ENCODE results near the gene BRCA1.
"Not testable (repeated sequence)": the region's sequence is repeated elsewhere in the genome, so short reads cannot be mapped to it uniquely, and the experiment has no call there.

Gene BRCA1

GRCh38 chr17:43069368-43069898 is 55.7 kb downstream of the BRCA1 start:
- no peak for DNase-seq (ENCODE audit: low spot score)

DNA sequence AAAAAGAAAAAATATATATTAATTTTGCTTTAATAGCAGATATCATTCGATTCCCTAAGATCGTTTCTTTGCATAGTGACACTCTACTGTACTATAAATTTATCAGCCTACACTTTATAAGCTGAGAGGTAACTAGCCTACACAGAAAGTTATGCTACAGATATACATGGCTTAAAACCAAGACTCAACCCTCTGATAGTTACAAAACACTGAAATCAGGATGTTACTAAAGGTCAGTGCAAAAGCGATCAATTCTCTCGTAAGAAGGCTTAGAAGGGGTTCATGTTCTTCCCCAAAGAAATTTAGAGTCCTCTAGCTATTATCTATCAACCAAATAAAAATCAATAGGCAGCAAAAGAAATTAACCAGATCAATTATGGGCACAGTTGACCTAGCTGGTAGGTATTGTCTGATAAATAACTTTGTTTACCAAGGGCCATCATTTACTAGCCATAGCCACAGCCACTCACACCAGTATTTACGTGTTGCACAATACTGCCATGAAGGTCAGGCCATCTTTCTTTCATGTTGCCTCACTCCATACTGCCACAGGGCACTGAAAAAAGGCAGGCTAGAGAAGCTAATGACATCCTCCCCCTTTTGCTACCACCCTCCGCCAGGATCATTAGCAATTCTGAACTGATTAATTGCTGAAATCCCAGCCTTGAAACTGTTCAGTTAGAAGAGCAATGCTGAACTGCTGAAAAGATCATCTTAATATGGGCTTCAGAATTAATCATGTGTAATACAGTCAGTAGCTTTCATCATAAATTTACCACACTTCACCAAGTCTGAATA is 56.4 kb downstream of the BRCA1 start:
- DNase-seq (ENCODE audit: low spot score): no peak

- DNase-seq (ENCODE audit: low spot score): no peak
These were observed 62.1 kb downstream of the BRCA1 start for GRCh38 chr17:43062984-43063638.

DNA sequence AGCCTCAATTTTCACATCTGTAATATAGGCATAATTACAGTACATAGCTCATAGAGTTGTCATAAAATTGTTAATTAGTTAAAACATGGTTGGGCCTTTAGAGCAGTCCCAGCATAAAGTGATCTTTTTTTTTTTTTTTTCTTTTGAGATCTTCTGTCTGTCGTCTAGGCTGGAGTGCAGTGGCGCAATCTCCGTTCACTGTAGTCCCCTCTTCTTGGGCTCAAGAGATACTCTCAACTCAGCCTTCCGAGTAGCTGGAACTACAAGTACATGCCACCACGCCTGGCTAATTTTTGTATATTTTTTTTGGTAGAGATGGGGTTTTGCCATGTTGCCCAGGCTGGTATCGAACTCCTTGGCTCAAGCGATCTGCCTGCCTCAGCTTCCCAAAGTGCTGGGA is 69.1 kb downstream of the BRCA1 start:
- DNase-seq (ENCODE audit: low spot score): no peak

- not testable (repeated sequence) for DNase-seq (ENCODE audit: low spot score)
These were observed 72.2 kb downstream of the BRCA1 start for GRCh38 chr17:43053008-43053407.

DNA sequence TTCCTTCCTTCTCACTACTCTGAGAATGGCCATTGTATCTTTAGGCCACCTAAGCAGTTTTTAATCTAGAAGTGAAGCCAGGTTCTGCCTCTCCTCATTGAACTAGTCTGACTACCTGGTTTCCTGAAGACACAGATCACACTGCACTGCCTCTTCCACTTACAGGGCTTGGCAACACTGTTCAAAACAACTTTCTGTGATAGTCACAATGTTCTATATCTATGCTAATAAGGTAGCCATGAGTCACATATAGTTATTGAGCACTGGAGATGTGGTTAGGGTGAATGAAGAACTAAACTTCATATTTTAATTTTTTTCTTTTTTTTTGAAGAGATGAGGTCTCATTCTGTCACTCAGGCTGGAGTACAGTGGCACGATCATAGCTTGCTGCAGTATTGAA is 73.2 kb downstream of the BRCA1 start:
- DNase-seq (ENCODE audit: low spot score): no peak

DNA sequence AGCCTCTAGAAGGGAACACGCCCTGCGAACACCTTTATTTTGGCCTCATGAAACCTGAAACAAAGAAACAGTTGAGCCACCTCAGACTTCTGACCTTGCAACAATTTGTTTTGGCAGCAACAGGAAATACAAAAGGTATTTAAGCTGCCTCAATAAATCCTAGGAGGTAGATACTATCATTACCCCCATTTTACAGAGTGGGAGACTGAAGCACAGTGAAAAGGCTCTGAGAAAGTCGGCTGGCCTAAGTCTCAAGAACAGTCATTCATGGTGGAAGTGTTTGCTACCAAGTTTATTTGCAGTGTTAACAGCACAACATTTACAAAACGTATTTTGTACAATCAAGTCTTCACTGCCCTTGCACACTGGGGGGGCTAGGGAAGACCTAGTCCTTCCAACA is 81.1 kb downstream of the BRCA1 start:
- DNase-seq (ENCODE audit: low spot score): no peak

GRCh38 chr17:43043307-43043706 is 81.9 kb downstream of the BRCA1 start:
- no peak for DNase-seq (ENCODE audit: low spot score)

DNA sequence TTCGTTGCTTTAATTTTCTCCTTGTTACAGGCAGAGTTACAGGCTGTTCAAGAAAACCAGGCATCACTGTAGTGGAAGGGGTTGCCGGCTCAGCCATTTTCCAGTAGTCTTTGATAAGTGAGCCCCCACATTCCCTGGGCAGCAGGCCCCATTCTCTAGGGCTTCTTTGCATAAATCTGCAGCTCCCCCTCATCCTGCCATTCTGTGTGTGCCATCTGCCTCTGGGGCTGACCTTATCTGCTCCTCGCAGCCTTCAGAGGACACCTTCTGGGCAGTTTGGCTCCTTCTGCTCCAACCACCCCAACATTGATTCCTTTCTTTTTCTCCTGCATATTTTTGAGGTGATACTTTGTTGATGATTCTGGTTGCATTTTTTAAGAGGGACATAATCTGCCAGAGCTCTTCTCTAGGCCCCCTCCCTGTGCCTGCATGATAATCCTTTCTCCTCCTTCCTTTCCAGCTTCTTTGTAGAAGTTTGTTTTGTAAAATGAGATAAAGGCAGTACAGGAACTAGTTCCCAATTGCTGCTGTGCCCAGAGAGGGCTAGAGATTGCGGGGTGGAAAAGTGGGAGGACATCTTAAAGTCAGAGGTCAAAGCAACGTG is 83.0 kb downstream of the BRCA1 start:
- no peak for DNase-seq (ENCODE audit: low spot score)

DNA sequence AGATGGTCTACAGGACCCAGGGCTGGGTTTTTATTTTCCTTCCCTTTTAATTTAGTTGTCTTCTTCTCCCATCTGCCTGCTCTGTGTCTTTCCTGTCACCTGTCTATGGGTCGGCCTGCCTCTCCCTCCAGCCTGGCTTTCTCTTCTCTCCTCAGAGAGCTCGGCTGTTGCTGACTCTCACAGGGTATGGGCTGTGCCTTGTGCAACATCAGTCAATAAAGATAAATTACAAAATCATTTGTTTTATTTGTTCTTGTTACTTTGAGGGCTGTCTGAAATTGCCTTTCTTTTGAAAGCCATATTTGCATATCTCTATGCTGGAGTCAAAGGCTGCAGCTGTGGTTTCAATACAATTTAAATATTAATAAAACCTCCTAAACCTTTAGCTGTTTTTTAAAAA is 84.5 kb downstream of the BRCA1 start:
- no peak for DNase-seq (ENCODE audit: low spot score)

GRCh38 chr17:43039646-43040045 is 85.5 kb downstream of the BRCA1 start:
- DNase-seq (ENCODE audit: low spot score): no peak

- DNase-seq (ENCODE audit: low spot score): no peak
These were observed 90.3 kb downstream of the BRCA1 start for GRCh38 chr17:43034894-43035293.

- DNase-seq (ENCODE audit: low spot score): no peak
These were observed 90.9 kb downstream of the BRCA1 start for GRCh38 chr17:43033948-43034881.

GRCh38 chr17:43031666-43032065 is 93.5 kb downstream of the BRCA1 start:
- no peak for DNase-seq (ENCODE audit: low spot score)

GRCh38 chr17:43030137-43030767 is 94.9 kb downstream of the BRCA1 start:
- DNase-seq (ENCODE audit: low spot score): no peak

DNA sequence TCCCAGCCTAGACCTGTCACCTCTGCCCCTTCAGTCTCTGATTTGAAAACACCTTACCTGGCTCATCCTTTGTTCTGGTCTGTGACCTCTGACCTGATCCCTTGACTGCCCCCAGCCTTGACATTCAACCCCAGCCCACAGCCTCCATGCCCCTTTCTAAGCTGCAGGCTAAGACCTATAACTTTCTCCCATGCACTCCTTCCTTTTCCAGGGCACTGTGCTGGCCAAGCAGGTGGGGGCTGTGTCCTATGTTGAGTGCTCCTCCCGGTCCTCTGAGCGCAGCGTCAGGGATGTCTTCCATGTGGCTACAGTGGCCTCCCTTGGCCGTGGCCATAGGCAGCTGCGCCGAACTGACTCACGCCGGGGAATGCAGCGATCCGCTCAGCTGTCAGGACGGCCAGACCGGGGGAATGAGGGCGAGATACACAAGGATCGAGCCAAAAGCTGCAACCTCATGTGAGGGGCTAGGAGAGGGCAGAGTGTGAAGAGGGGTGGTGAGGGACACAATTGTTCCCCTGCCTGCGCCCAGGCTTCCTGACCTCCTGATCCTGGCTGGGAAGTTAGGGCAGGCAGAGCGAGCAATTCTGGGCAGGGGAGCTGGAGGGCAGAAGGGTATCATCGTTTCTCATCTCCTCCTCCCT is 96.8 kb downstream of the BRCA1 start:
- DNase-seq (ENCODE audit: low spot score): no peak

DNA sequence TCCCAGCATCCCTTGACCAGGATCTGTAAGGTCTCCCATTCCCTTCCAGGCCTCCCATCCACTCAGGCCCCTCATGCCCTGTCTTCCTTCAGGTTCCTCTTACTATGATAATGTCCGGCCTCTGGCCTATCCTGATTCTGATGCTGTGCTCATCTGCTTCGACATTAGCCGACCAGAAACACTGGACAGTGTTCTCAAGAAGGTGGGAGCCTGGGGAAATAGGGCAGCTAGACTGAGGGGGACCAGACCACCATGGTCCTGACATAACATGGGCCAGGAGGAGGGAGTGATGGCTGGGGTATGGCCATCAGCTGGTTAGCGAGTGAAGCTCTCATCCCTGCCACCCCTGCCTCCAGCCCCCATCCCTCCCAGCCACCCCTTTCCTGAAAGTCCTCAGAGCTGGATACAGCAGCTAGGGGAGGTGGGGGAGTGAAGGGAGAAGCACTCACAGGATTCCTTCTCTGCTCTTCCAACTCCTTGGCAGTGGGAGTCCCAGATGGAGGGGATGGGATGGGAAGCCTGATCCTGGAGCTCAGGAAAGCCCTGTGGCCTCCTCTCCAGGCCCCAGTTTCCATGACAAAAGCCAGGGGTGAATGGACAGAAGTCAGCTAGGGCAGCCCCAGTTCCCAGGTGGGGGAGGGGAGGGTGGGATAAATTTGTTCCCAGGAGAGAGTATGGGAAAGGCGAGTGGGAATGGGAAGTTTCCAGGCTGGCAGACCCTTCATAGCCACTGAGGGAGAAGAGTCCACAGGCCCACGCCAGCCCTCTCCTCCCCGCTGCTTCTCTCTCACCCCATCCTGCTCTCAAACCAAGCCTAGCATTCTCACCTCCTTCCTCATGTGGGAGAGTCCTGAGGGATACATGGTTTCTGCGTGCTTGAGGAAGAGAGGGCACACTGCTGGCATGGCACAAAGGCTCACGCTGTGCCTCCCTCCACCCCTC is 97.8 kb downstream of the BRCA1 start:
- no peak for DNase-seq (ENCODE audit: low spot score)

- DNase-seq (ENCODE audit: low spot score): no peak
These were observed 98.6 kb downstream of the BRCA1 start for GRCh38 chr17:43026595-43026994.

GRCh38 chr17:43025766-43026537 is 99.2 kb downstream of the BRCA1 start:
- DNase-seq (ENCODE audit: low spot score): no peak

All from AG08396 (cell line).